PC-3 (cell line): ENCODE data around the gene ZNF384. TPM values are rescaled to one million over a fixed set of nuclear protein-coding genes. Genes with fewer than 3 reads are reported as not detected.

Experiments used
- ATAC-seq: fragments of 200-7000 bp; cut with Tn5 transposase; 2 replicates; pipeline ENCODE4 v1.9.1; 2020; ENCODE audit warnings: mild to moderate bottlenecking, moderate library complexity
- BruUV-seq: library from RNA; stranded (reverse); fragments of 400-500 nt; replicated peaks from 2 replicates; lab custom pipeline; 2021; lab: Mats Ljungman, UMichigan
- CTCF ChIA-PET: fragments of 300-600 bp; sonication (Branson Sonifier 250); formaldehyde crosslinking; loops from one replicate; lab custom pipeline; 2022; ENCODE audit warnings: antibody characterized with exemption; lab: Charles Lee
- POLR2A ChIA-PET: fragments of 300-600 bp; sonication (Branson Sonifier 250); formaldehyde crosslinking; loops from one replicate; lab custom pipeline; 2022; ENCODE audit warnings: antibody characterized with exemption; ENCODE audit not compliant: unreplicated experiment; lab: Charles Lee
- DNase-seq: peaks from one replicate; pipeline ENCODE4 v3.0.0-alpha.2; 2015
- H2AFZ ChIP-seq: fragments of 300-600 bp; sonication (generic); 2 replicates; pipeline ENCODE4 v1.6.0; 2016; ENCODE audit warnings: antibody characterized with exemption, low read length
- H3F3A ChIP-seq: fragments of 300-600 bp; sonication (generic); one replicate; pipeline ENCODE4 v1.6.0; 2017; ENCODE audit warnings: antibody characterized with exemption, low read length, control low read depth, mild to moderate bottlenecking; ENCODE audit not compliant: unreplicated experiment
- H3K27ac ChIP-seq: fragments of 300-600 bp; sonication (generic); 2 replicates; pipeline ENCODE4 v1.5.1; 2016; ENCODE audit warnings: mild to moderate bottlenecking, low read length
- H3K27me3 ChIP-seq: fragments of 300-600 bp; sonication (generic); 2 replicates; pipeline ENCODE4 v1.6.1; 2016; ENCODE audit warnings: low read length, mixed read lengths
- H3K36me3 ChIP-seq: fragments of 300-600 bp; sonication (generic); 2 replicates; pipeline ENCODE4 v1.6.1; 2016; ENCODE audit warnings: low read depth, mixed run types, low read length, mixed read lengths
- H3K4me1 ChIP-seq: fragments of 300-600 bp; sonication (generic); 2 replicates; pipeline ENCODE4 v1.5.1; 2016; ENCODE audit warnings: low read length; ENCODE audit not compliant: insufficient read depth
- H3K4me2 ChIP-seq: fragments of 300-600 bp; sonication (generic); 2 replicates; pipeline ENCODE4 v1.6.0; 2016; ENCODE audit warnings: low read length
- H3K4me3 ChIP-seq: fragments of 300-600 bp; sonication (generic); 2 replicates; pipeline ENCODE4 v1.5.1; 2016; ENCODE audit warnings: mild to moderate bottlenecking, low read length, mixed read lengths
- H3K79me2 ChIP-seq: fragments of 300-600 bp; sonication (generic); 2 replicates; pipeline ENCODE4 v1.6.1; 2017; ENCODE audit warnings: low read length, mixed read lengths
- H3K9ac ChIP-seq: fragments of 300-600 bp; sonication (generic); 2 replicates; pipeline ENCODE4 v1.6.0; 2016; ENCODE audit warnings: mild to moderate bottlenecking, low read length
- H3K9me2 ChIP-seq: fragments of 300-600 bp; sonication (generic); replicated peaks from 2 replicates; pipeline ENCODE4 v1.6.1; 2016; ENCODE audit warnings: mixed run types, low read length, mixed read lengths
- H3K9me3 ChIP-seq: fragments of 300-600 bp; sonication (generic); 2 replicates; pipeline ENCODE4 v1.6.1; 2016; ENCODE audit warnings: low read length, mixed read lengths
- H4K20me1 ChIP-seq: fragments of 300-600 bp; sonication (generic); 2 replicates; pipeline ENCODE4 v1.6.1; 2016; ENCODE audit warnings: low read length, mixed read lengths
- CTCF ChIP-seq: fragments of 300-600 bp; sonication (generic); conservative IDR thresholded peaks from 2 replicates; pipeline ENCODE4 v1.5.1; 2017; ENCODE audit warnings: antibody characterized with exemption, low read depth, mild to moderate bottlenecking, low read length
- EZH2 ChIP-seq: fragments of 300-600 bp; sonication (generic); IDR thresholded peaks from one replicate; pipeline ENCODE4 v1.6.1; 2017; ENCODE audit warnings: antibody characterized with exemption, mild to moderate bottlenecking, low read length; ENCODE audit not compliant: unreplicated experiment
- EZH2phosphoT487 ChIP-seq: fragments of 300-600 bp; sonication (generic); IDR thresholded peaks from 2 replicates; pipeline ENCODE4 v1.6.1; 2018; ENCODE audit warnings: mild to moderate bottlenecking, antibody characterized with exemption, low read length, borderline replicate concordance
- intact Hi-C: fragments of 100-400 bp; cut with micrococcal nuclease; formaldehyde crosslinking; loops from 2 replicates; pipeline ENCODE4 v1.9.0; 2023
- total RNA-seq: library from RNA; depleted of rRNA; stranded (reverse); fragments of >200 nt; gene quantifications from 2 replicates; pipeline ENCODE4 v1.2.3, GENCODE V29; 2014

ZNF384 gene
- total RNA-seq, 1 experiment from 2014 or later = 22.3 TPM

- H3K27ac ChIP-seq = no peak overlapping the region
- no peak overlapping the region for H2AFZ ChIP-seq
- intact Hi-C loops = loop anchor here (5.0 kb wide), 1 partner anchor 80 kb away; no protein-coding TSS in a partner anchor
- no peaks in the 10 kb centered on the region for H4K20me1 ChIP-seq
- BruUV-seq = no TSS peak
- ATAC-seq (no peak), DNase-seq (no peak)
- ChIA-PET POLR2A (interaction anchor here (0.7 kb wide), 1 partner anchor 22 kb away, joined by 3 read pairs; no protein-coding TSS in a partner anchor), CTCF (no interaction called here)
- no peaks in the 10 kb centered on the region for H3K9me2 ChIP-seq
- TF ChIP-seq CTCF = no peak
- TF ChIP-seq EZH2 = no peak
- TF ChIP-seq EZH2phosphoT487 = no peak
- H3F3A ChIP-seq = no peaks in the 10 kb centered on the region
- no peak overlapping the region for H3K4me3 ChIP-seq
- H3K27me3 ChIP-seq = peaks cover 30% of the 10 kb centered on the region
- H3K9ac ChIP-seq = no peak overlapping the region
- H3K4me1 ChIP-seq = no peaks in the 10 kb centered on the region
- H3K9me3 ChIP-seq = no peaks in the 10 kb centered on the region
- no peak overlapping the region for H3K4me2 ChIP-seq
- H3K36me3 ChIP-seq = no peaks in the 10 kb centered on the region
- H3K79me2 ChIP-seq = no peaks in the 10 kb centered on the region
Measured at GRCh38 chr12:6696690-6697583, 7.8 kb upstream of the ZNF384 start.

GRCh38 chr12:6695313-6696045 is 6.3 kb upstream of the ZNF384 start:
- H3K79me2 ChIP-seq = peaks cover under 1% of the 10 kb centered on the region; the same call in 1 of the 2 replicates
- H3K4me3 ChIP-seq = no peak overlapping the region
- CTCF ChIA-PET = no interaction called here
- DNase-seq = no peak
- intact Hi-C loops = loop anchor here (5.0 kb wide), 1 partner anchor 78 kb away; no protein-coding TSS in a partner anchor
- no peaks in the 10 kb centered on the region for H3F3A ChIP-seq
- no peaks in the 10 kb centered on the region for H3K9me2 ChIP-seq
- no TSS peak for BruUV-seq
- TF ChIP-seq EZH2 (no peak), EZH2phosphoT487 (no peak), CTCF (no peak)
- H3K9me3 ChIP-seq = no peaks in the 10 kb centered on the region
- H3K4me1 ChIP-seq = no peaks in the 10 kb centered on the region
- no peak overlapping the region for H2AFZ ChIP-seq
- no peak for ATAC-seq
- H3K27ac ChIP-seq = no peak overlapping the region
- POLR2A ChIA-PET = no interaction called here
- peaks cover 18% of the 10 kb centered on the region for H3K27me3 ChIP-seq
- no peaks in the 10 kb centered on the region for H4K20me1 ChIP-seq
- H3K4me2 ChIP-seq = no peak overlapping the region
- H3K36me3 ChIP-seq = no peaks in the 10 kb centered on the region
- no peak overlapping the region for H3K9ac ChIP-seq
